Chondrocyte (in vitro differentiated cells): Measurements from ENCODE around the gene SERPINA4. TPM values are rescaled to one million over a fixed set of nuclear protein-coding genes. Genes with fewer than 3 reads are reported as not detected.
"Not testable (repeated sequence)": the region's sequence is repeated elsewhere in the genome, so short reads cannot be mapped to it uniquely, and the experiment has no call there.

ENCODE experiments used
- DNase-seq: peaks from one replicate; pipeline ENCODE4 v3.0.0; 2021; ENCODE audit warnings: mixed read lengths, low spot score
- H3K27ac Mint-ChIP-seq: one replicate; pipeline ENCODE4 v1.8.0; 2021; ENCODE audit warnings: mild to moderate bottlenecking, moderate library complexity, mixed read lengths; ENCODE audit not compliant: unreplicated experiment
- H3K27me3 Mint-ChIP-seq: 2 replicates; pipeline ENCODE4 v1.8.0; 2021; ENCODE audit warnings: low read depth, mixed read lengths
- H3K36me3 Mint-ChIP-seq: 2 replicates; pipeline ENCODE4 v1.8.0; 2021; ENCODE audit warnings: low read depth, mixed read lengths
- H3K4me1 Mint-ChIP-seq: 2 replicates; pipeline ENCODE4 v1.8.0; 2021; ENCODE audit warnings: low read depth, mild to moderate bottlenecking, mixed read lengths
- H3K4me3 Mint-ChIP-seq: one replicate; pipeline ENCODE4 v1.8.0; 2021; ENCODE audit warnings: mild to moderate bottlenecking, moderate library complexity, mixed read lengths; ENCODE audit not compliant: unreplicated experiment
- H3K9me3 Mint-ChIP-seq: 2 replicates; pipeline ENCODE4 v1.8.0; 2021; ENCODE audit warnings: low read depth, mixed read lengths
- total RNA-seq: library from RNA; stranded (reverse); gene quantifications from 3 replicates; pipeline ENCODE4 v1.2.1, GENCODE V29; 2021
- TF ChIP-seq, protein P1 (sequence below): fragments of 200-600 bp; sonication (generic); IDR thresholded peaks from 2 replicates; pipeline ENCODE4 v1.5.0; 2021; ENCODE audit warnings: antibody characterized with exemption, mild to moderate bottlenecking, moderate library complexity

SERPINA4 gene
- total RNA-seq, 1 donor from 2014 or later: not detected

DNA sequence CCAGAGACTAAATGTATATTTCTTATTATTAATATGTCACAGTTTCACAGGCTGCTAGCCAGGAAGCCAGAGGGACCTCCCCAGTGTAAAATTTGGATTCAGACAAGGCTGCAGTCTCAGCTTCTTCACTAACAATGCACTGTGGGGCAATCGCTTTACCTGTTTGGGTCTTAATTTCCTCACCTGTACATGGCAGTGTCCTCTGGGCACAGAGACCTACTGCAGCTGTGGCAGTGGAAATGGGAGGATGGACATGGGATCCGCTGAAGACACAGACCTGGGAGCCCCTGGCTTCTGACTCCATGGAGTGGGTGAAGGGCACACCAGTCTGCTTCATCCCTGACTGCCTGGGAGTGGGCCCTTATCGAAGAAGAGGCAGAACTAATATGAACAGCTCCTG, 13.1 kb downstream of the SERPINA4 start:
- H3K27me3 Mint-ChIP-seq: no peaks in the 10 kb centered on the region
- no peaks in the 10 kb centered on the region for H3K9me3 Mint-ChIP-seq
- no peak overlapping the region for H3K27ac Mint-ChIP-seq
- peaks cover 15% of the 10 kb centered on the region for H3K4me1 Mint-ChIP-seq
- no peak for DNase-seq
- no peaks in the 10 kb centered on the region for H3K36me3 Mint-ChIP-seq
- TF ChIP-seq, protein P1, sequence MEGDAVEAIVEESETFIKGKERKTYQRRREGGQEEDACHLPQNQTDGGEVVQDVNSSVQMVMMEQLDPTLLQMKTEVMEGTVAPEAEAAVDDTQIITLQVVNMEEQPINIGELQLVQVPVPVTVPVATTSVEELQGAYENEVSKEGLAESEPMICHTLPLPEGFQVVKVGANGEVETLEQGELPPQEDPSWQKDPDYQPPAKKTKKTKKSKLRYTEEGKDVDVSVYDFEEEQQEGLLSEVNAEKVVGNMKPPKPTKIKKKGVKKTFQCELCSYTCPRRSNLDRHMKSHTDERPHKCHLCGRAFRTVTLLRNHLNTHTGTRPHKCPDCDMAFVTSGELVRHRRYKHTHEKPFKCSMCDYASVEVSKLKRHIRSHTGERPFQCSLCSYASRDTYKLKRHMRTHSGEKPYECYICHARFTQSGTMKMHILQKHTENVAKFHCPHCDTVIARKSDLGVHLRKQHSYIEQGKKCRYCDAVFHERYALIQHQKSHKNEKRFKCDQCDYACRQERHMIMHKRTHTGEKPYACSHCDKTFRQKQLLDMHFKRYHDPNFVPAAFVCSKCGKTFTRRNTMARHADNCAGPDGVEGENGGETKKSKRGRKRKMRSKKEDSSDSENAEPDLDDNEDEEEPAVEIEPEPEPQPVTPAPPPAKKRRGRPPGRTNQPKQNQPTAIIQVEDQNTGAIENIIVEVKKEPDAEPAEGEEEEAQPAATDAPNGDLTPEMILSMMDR: no peak
- H3K4me3 Mint-ChIP-seq: no peak overlapping the region

DNA sequence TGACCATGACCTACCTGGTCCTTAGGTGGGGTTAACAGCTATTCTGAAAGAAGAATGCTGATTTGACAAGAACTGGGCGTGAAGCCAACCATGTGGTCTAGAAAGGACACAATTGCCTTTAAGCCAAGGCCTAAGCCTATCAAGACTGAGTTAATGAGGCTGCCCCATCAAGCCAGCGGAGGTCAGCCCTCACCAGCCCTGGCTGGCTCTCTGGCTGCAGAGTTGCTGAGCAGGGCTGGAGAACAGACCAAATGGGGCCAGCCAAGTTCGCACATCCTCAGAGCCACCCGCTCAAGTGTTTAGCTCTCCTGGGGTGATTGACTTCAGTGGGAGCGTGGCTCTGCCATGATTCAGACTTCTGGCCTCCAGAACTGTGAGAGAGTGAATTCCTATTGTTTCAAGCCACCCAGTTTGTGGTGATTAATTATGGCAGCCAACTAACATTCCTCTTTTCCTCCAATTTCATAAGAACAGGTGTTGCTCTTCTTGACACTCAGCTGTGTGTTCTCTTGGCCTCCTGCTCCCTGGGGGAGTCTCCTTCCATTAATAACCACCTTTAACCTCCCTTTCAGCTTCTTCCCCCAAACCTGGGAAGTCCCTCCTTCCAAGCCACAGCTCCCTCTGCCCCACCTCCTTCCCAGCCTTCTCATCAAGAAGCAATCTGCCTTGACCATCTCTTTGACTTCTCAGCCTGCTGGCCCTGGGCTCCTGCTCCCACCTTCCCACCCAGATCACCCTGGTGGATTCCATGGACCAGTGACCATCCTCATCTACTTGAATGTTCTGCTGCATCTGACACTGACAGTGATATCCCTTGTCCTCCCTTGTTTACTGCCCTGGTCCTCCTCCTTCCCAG, 14.7 kb downstream of the SERPINA4 start:
- Mint-ChIP-seq H3K4me3 (no peak overlapping the region), H3K27me3 (no peaks in the 10 kb centered on the region), H3K36me3 (no peaks in the 10 kb centered on the region), H3K27ac (no peak overlapping the region), H3K9me3 (no peaks in the 10 kb centered on the region), H3K4me1 (peaks cover 19% of the 10 kb centered on the region)
- TF ChIP-seq, protein P1: no peak
- DNase-seq: no peak

DNA sequence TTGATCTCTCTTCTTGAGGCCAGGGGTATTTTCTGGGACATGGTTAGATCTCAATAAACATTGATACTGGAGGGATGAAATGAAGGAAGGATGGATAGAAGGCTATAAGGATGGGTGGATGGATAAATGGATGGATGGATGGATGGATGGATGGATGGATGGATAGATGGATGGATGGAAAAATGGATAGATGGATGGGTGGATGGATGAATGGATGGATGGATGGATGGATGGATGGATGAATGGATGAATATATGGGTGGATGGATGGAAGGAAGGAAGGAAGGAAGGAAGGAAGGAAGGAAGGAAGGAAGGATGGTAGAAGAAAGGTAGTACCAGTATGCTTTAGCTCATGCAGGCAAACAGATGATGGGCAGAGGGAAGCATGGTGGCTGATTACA, 16.2 kb downstream of the SERPINA4 start:
- not testable (repeated sequence) for H3K4me1 Mint-ChIP-seq, H3K4me3 Mint-ChIP-seq, H3K9me3 Mint-ChIP-seq, H3K27ac Mint-ChIP-seq, DNase-seq, H3K36me3 Mint-ChIP-seq, H3K27me3 Mint-ChIP-seq

DNA sequence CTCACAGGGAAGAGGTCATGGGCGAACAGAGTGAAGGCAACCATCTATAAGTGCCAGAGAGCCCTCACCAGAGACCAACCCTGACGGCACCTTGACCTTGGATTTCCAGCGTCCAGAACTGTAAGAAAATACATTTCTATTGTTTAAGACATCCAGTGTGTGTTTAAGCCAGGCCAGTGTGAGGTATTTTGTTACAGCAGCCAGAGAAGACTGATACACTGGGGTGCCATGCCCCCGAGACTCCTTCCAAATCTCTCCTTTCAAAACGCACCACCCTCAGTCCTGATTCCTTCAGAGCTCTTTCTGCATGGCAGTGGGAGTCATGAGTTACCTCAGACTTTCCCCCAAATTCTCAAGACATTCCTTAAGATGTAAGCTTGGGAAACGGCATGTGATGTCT, 17.5 kb downstream of the SERPINA4 start:
- peaks cover 8% of the 10 kb centered on the region for H3K4me1 Mint-ChIP-seq
- no peak overlapping the region for H3K27ac Mint-ChIP-seq
- DNase-seq: no peak
- no peak overlapping the region for H3K4me3 Mint-ChIP-seq
- H3K9me3 Mint-ChIP-seq: no peaks in the 10 kb centered on the region
- no peaks in the 10 kb centered on the region for H3K27me3 Mint-ChIP-seq
- TF ChIP-seq, protein P1: no peak
- no peaks in the 10 kb centered on the region for H3K36me3 Mint-ChIP-seq

DNA sequence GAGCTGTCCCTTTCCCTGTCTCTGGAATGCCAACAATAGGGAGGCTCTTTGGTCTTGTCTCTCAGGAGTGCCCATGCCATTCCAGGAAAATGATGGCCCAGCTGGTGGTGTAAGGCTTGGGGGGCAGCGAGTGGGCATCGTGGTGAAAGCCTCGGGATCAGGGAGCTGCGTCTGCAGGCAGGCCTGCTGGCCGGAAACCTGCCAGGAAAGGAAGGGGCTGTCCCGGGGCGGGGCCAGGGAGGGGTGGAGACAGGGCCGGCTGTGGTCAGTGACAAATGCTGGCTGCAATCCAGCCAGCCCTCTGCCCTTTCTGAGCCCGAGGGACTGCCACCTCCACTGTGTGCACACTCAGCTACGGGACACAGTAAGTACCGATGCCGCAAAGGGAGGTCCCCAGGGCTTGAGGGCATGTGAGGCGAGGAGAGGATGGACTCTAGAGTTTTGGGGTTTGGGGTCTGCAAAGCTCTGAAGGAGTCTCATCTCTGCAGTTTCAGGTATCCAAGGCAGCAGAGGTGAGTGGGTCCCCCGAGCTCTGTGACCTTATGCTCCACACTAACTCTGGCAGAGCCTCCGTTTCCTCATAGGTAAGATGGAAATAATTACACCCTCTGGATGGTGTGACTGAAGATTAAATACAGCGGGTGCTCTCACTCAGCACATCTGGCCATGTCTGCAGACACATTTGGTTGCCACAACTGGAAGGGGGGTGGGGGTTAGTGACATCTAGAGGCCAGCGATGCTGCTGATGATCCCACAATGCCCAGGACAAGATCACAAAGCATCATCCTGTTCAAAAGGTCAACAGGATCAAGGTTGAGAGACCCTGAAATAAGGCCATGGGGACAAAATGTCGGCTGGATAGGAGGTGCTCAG, 20.1 kb downstream of the SERPINA4 start, which contains the start of gene SERPINA5:
Gene SERPINA5, plus strand, starts transcription at position 300 of the 873 bp plus-strand sequence. CDS start 5,937 bp downstream, outside the sequence.
- Mint-ChIP-seq H3K27ac (no peak within 1 kb of the TSS), H3K9me3 (no peaks in the 10 kb centered on the region), H3K4me3 (no peak within 1 kb of the TSS), H3K4me1 (peaks cover 8% of the 10 kb centered on the region), H3K27me3 (no peaks in the 10 kb centered on the region), H3K36me3 (no peaks in the 10 kb centered on the region)
- TF ChIP-seq, protein P1: no peak
- DNase-seq: no peak
